GM23338 (cell line): ENCODE measurements around the gene SEMA5A. TPM values are rescaled to one million over a fixed set of nuclear protein-coding genes. Genes with fewer than 3 reads are reported as not detected.

Experiments used
- ATAC-seq: fragments of 200-7000 bp; cut with Tn5 transposase; 3 replicates; pipeline ENCODE4 v1.9.1; 2020
- DNase-seq: peaks from one replicate; pipeline ENCODE4 v3.0.0-alpha.2; 2015; ENCODE audit warnings: low spot score
- H2AFZ ChIP-seq: fragments of 200-600 bp; sonication (generic); 2 replicates; pipeline ENCODE4 v1.8.0; 2016; ENCODE audit warnings: antibody characterized with exemption, mild to moderate bottlenecking, moderate library complexity
- H3F3A ChIP-seq: fragments of 200-600 bp; sonication (generic); replicated peaks from 2 replicates; pipeline ENCODE4 v1.8.0; 2017; ENCODE audit warnings: antibody characterized with exemption, mixed run types, low read depth
- H3K27ac ChIP-seq: fragments of 200-600 bp; sonication (generic); 2 replicates; pipeline ENCODE4 v1.6.1; 2016; ENCODE audit warnings: low read depth
- H3K27me3 ChIP-seq: fragments of 200-600 bp; sonication (generic); 2 replicates; pipeline ENCODE4 v1.8.0; 2016; ENCODE audit warnings: mild to moderate bottlenecking, mixed run types, moderate library complexity; ENCODE audit not compliant: insufficient read depth
- H3K36me3 ChIP-seq: fragments of 200-600 bp; sonication (generic); 2 replicates; pipeline ENCODE4 v1.8.0; 2016; ENCODE audit warnings: mild to moderate bottlenecking; ENCODE audit not compliant: insufficient read depth
- H3K4me1 ChIP-seq: fragments of 200-600 bp; sonication (generic); 2 replicates; pipeline ENCODE4 v1.8.0; 2016; ENCODE audit warnings: mild to moderate bottlenecking, moderate library complexity; ENCODE audit not compliant: insufficient read depth
- H3K4me2 ChIP-seq: fragments of 200-600 bp; sonication (generic); 2 replicates; pipeline ENCODE4 v1.7.1; 2017; ENCODE audit warnings: mixed run types
- H3K4me3 ChIP-seq: fragments of 200-600 bp; sonication (generic); 2 replicates; pipeline ENCODE4 v1.6.1; 2016; ENCODE audit warnings: mixed run types
- H3K79me2 ChIP-seq: fragments of 200-600 bp; sonication (generic); replicated peaks from 2 replicates; pipeline ENCODE4 v1.8.0; 2017; ENCODE audit warnings: mild to moderate bottlenecking; ENCODE audit not compliant: insufficient read depth
- H3K9me2 ChIP-seq: fragments of 200-600 bp; sonication (generic); 2 replicates; pipeline ENCODE4 v1.8.0; 2017; ENCODE audit not compliant: insufficient read depth
- H4K20me1 ChIP-seq: fragments of 200-600 bp; sonication (generic); replicated peaks from 2 replicates; pipeline ENCODE4 v1.8.0; 2017; ENCODE audit warnings: mild to moderate bottlenecking; ENCODE audit not compliant: insufficient read depth
- H3K27ac Mint-ChIP-seq: 2 replicates; pipeline ENCODE4 v1.8.0; 2020; ENCODE audit warnings: inconsistent platforms, mild to moderate bottlenecking, moderate library complexity, mixed read lengths
- H3K27me3 Mint-ChIP-seq: 3 replicates; pipeline ENCODE4 v1.8.0; 2022; ENCODE audit warnings: low read depth, mild to moderate bottlenecking, moderate library complexity, mixed read lengths, inconsistent platforms; ENCODE audit not compliant: insufficient read depth, poor library complexity
- H3K36me3 Mint-ChIP-seq: 3 replicates; pipeline ENCODE4 v1.8.0; 2021; ENCODE audit warnings: low read depth, mild to moderate bottlenecking, inconsistent platforms, moderate library complexity, mixed read lengths
- H3K4me1 Mint-ChIP-seq: 3 replicates; pipeline ENCODE4 v1.8.0; 2020; ENCODE audit warnings: mild to moderate bottlenecking, inconsistent platforms, mixed read lengths
- H3K4me3 Mint-ChIP-seq: 3 replicates; pipeline ENCODE4 v1.8.0; 2021; ENCODE audit warnings: moderate library complexity, mild to moderate bottlenecking, inconsistent platforms, mixed read lengths
- H3K9me3 Mint-ChIP-seq: 3 replicates; pipeline ENCODE4 v1.8.0; 2020; ENCODE audit warnings: moderate library complexity, mild to moderate bottlenecking, inconsistent platforms, mixed read lengths
- CREB1 ChIP-seq: fragments of 250-450 bp; sonication (Bioruptor Pico); IDR thresholded peaks from 2 replicates; pipeline ENCODE4 v1.5.0; 2020; ENCODE audit warnings: low read depth, mild to moderate bottlenecking, moderate library complexity
- ETS1 ChIP-seq: IDR thresholded peaks from 2 replicates; pipeline ENCODE4 v1.6.1; 2016; ENCODE audit warnings: antibody characterized with exemption
- EZH2 ChIP-seq: fragments of 200-600 bp; sonication (generic); IDR thresholded peaks from one replicate; pipeline ENCODE4 v1.8.0; 2017; ENCODE audit warnings: antibody characterized with exemption, mild to moderate bottlenecking, low read depth; ENCODE audit not compliant: unreplicated experiment
- EZH2phosphoT487 ChIP-seq: fragments of 200-600 bp; sonication (generic); IDR thresholded peaks from one replicate; pipeline ENCODE4 v1.8.1; 2018; ENCODE audit warnings: antibody characterized with exemption; ENCODE audit not compliant: unreplicated experiment
- JUNB ChIP-seq: IDR thresholded peaks from one replicate; pipeline ENCODE4 v1.6.1; 2016; ENCODE audit warnings: antibody characterized with exemption; ENCODE audit not compliant: unreplicated experiment
- NANOG ChIP-seq: IDR thresholded peaks from 2 replicates; pipeline ENCODE4 v1.6.1; 2016; ENCODE audit warnings: antibody characterized with exemption, borderline replicate concordance
- POLR2AphosphoS5 ChIP-seq: IDR thresholded peaks from 2 replicates; pipeline ENCODE4 v1.6.1; 2016; ENCODE audit warnings: antibody characterized with exemption, low read depth
- REST ChIP-seq: IDR thresholded peaks from one replicate; pipeline ENCODE4 v1.6.1; 2018; ENCODE audit warnings: antibody characterized with exemption; ENCODE audit not compliant: unreplicated experiment
- STAT1 ChIP-seq: IDR thresholded peaks from one replicate; pipeline ENCODE4 v1.6.1; 2016; ENCODE audit warnings: antibody characterized with exemption; ENCODE audit not compliant: unreplicated experiment
- ZNF114 ChIP-seq: fragments of 250-450 bp; sonication (Bioruptor Pico); IDR thresholded peaks from 2 replicates; pipeline ENCODE4 v1.5.0; 2020; ENCODE audit warnings: mild to moderate bottlenecking, moderate library complexity
- ZNF331 ChIP-seq: fragments of 250-450 bp; sonication (Bioruptor Pico); IDR thresholded peaks from 2 replicates; pipeline ENCODE4 v1.5.0; 2020; ENCODE audit warnings: low read depth, mild to moderate bottlenecking, moderate library complexity
- polyA plus RNA-seq: library from polyadenylated mRNA; unstranded; fragments of >200 nt; fragmentation: Nextera tagmentation; extraction: Ambion mirVana; gene quantifications from 2 replicates; pipeline ENCODE4 v1.2.1, GENCODE V29; 2016
- total RNA-seq: library from RNA; depleted of rRNA; stranded (reverse); fragments of >200 nt; shearing (Covaris generic); gene quantifications from 2 replicates; pipeline ENCODE4 v1.2.3, GENCODE V29; 2014
- TF ChIP-seq, protein P1 (sequence below), 2 experiments: fragments of 200-600 bp in 1 of 2; sonication (generic) in 1 of 2; conservative IDR thresholded peaks; 2 replicates each; pipeline versions ENCODE4 v1.5.1 to v1.6.1; 2016 to 2017; ENCODE audit warnings: antibody characterized with exemption in 2 of 2, low read depth in 2 of 2, mild to moderate bottlenecking in 2 of 2, moderate library complexity in 1 of 2

The SEMA5A gene
- total and polyA plus RNA-seq, 2 experiments from 2014 or later = 2.1 to 8.1 TPM

- Histone ChIP-seq H2AFZ (no peak overlapping the region), H3K36me3 (no peaks in the 10 kb centered on the region), H3K4me2 (no peak overlapping the region), H3K27ac (no peak overlapping the region), H3K9me2 (no peaks in the 10 kb centered on the region), H3F3A (no peaks in the 10 kb centered on the region), H3K4me3 (no peak overlapping the region), H3K79me2 (no peaks in the 10 kb centered on the region), H4K20me1 (no peaks in the 10 kb centered on the region; the same call in 1 of the 2 replicates), H3K27me3 (no peaks in the 10 kb centered on the region), H3K4me1 (no peaks in the 10 kb centered on the region)
- no peak for DNase-seq
- H3K27me3 Mint-ChIP-seq = peaks cover 1% of the 10 kb centered on the region
- H3K36me3 Mint-ChIP-seq = 0 out of 3 replicates have a peak, but pooled peaks cover 3% of the 10 kb centered on the region
- H3K27ac Mint-ChIP-seq = no peak overlapping the region
- no peak overlapping the region for H3K4me3 Mint-ChIP-seq
- TF ChIP-seq STAT1 (no peak), EZH2phosphoT487 (no peak), JUNB (no peak), ETS1 (no peak)
- no peaks in the 10 kb centered on the region for H3K4me1 Mint-ChIP-seq
- ATAC-seq = no peak
- H3K9me3 Mint-ChIP-seq = peaks cover 4% of the 10 kb centered on the region; the same call in 1 of the 3 replicates
Observed at GRCh38 chr5:9347032-9347431, 198.8 kb downstream of the SEMA5A start.

GRCh38 chr5:9344751-9345240 is 201.1 kb downstream of the SEMA5A start:
- Histone ChIP-seq H3K36me3 (no peaks in the 10 kb centered on the region), H3K27me3 (no peaks in the 10 kb centered on the region), H3F3A (no peaks in the 10 kb centered on the region), H3K79me2 (no peaks in the 10 kb centered on the region), H3K9me2 (0 out of 2 replicates have a peak, but pooled peaks cover under 1% of the 10 kb centered on the region), H3K27ac (no peak overlapping the region), H3K4me1 (no peaks in the 10 kb centered on the region), H3K4me3 (no peak overlapping the region), H3K4me2 (no peak overlapping the region), H4K20me1 (no peaks in the 10 kb centered on the region; the same call in 1 of the 2 replicates), H2AFZ (no peak overlapping the region)
- DNase-seq (no peak), ATAC-seq (no peak)
- peaks cover 4% of the 10 kb centered on the region; the same call in 1 of the 3 replicates for H3K9me3 Mint-ChIP-seq
- TF ChIP-seq EZH2 = no peak
- TF ChIP-seq POLR2AphosphoS5 = no peak
- no peak for TF ChIP-seq ETS1
- no peak for TF ChIP-seq EZH2phosphoT487
- TF ChIP-seq, protein P1, sequence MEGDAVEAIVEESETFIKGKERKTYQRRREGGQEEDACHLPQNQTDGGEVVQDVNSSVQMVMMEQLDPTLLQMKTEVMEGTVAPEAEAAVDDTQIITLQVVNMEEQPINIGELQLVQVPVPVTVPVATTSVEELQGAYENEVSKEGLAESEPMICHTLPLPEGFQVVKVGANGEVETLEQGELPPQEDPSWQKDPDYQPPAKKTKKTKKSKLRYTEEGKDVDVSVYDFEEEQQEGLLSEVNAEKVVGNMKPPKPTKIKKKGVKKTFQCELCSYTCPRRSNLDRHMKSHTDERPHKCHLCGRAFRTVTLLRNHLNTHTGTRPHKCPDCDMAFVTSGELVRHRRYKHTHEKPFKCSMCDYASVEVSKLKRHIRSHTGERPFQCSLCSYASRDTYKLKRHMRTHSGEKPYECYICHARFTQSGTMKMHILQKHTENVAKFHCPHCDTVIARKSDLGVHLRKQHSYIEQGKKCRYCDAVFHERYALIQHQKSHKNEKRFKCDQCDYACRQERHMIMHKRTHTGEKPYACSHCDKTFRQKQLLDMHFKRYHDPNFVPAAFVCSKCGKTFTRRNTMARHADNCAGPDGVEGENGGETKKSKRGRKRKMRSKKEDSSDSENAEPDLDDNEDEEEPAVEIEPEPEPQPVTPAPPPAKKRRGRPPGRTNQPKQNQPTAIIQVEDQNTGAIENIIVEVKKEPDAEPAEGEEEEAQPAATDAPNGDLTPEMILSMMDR (conservative IDR thresholded peaks at IDR 0.05; ENCODE audit: low read depth in 2 of 2) = no peak
- TF ChIP-seq JUNB = no peak
- TF ChIP-seq REST = no peak
- TF ChIP-seq ZNF331 (CRISPR knock-in tag) = no peak
- TF ChIP-seq STAT1 = no peak
- TF ChIP-seq CREB1 (CRISPR knock-in tag) = no peak
- TF ChIP-seq ZNF114 (CRISPR knock-in tag) = no peak
- TF ChIP-seq NANOG = no peak
- H3K36me3 Mint-ChIP-seq = 0 out of 3 replicates have a peak, but pooled peaks cover 3% of the 10 kb centered on the region
- H3K4me3 Mint-ChIP-seq = no peak overlapping the region
- H3K27ac Mint-ChIP-seq = no peak overlapping the region
- H3K4me1 Mint-ChIP-seq = no peaks in the 10 kb centered on the region
- peaks cover 3% of the 10 kb centered on the region for H3K27me3 Mint-ChIP-seq
